Heart left ventricle (tissue), 13 donors: ENCODE data around the gene PKNOX2.

Experiments
- POLR2A ChIP-seq, 2 donors: fragments of 450-650 bp; IDR thresholded peaks; one replicate each; pipeline ENCODE4 v1.6.1; 2017; ENCODE audit warnings: antibody characterized with exemption in 2 of 2, mild to moderate bottlenecking in 2 of 2, moderate library complexity in 2 of 2
- TF ChIP-seq, protein P1 (sequence below), 12 donors: fragments of 200-600 bp; sonication (generic) in 4 of 12; IDR thresholded peaks; one replicate each; pipeline versions ENCODE4 v1.5.0 to v1.8.0; 2018 to 2022; ENCODE audit warnings: antibody characterized with exemption in 12 of 12, mild to moderate bottlenecking in 5 of 12
- donor health status: ischemic (EF 13 %, LVEDD 7.1; RV severe dilation, severe dysfunction).
- donor health status: DM: no; HTN: yes; CAD: no.
- donor health status: DM: no; HTN: no; CAD: no.
- donor health status: ischemic (EF 25% LVEDD 6.9; RV normal size, moderate dysfunction).
- donor health status: ischemic (EF 25% LVEDD 5.7; RV mildly dilated, moderate dysfunction).
- donor health status: ischemic (EF 35%, LVEDD 5.7; RV mildly dilated, moderate dysfunction).
- donor health status: nonischemic (EF 11% LVEDD 7.7; RV severe dilation, severe dysfunction).
- donor health status: DM: yes; HTN: yes; CAD: no.
- donor health status: PGD.
- donor health status: ischemic (EF 29% LVEDD 5.4; RV normal size, mild dysfunction).
- donor health status: nonischemic (EF 23%, LVEDD 6.1; RV moderate dilation, normal function).

DNA sequence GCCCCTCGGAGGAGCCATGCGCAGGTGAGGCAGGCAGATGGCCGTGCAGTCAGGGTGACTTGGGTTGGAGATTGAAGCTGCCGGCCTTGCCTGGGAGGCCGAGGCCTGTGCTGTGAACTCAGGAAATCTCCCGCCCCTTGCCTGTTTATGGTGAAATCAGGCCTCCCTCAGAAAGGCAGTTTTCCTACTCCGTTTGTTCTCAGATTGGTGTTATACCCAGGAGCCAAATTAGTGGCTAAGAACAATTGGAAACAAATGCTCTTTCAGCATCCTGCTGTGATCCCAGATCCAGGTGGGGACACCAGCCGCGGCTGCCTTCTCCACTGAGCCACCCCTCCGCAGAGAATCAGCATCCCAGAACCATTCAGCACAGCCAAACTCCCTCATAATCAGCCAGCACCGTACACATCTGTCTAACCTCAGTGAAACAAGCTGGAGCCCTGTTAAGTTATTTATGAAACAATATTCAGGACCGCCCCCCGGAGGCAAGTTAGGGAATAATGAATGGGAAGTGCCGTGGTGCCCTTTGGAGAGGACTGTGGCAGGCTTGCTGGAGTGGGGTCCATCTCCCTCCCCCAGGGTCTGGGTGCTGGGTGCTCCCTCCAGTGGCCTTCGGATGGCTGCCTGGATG, 60.0 kb downstream of the PKNOX2 start:
- TF ChIP-seq, protein P1, sequence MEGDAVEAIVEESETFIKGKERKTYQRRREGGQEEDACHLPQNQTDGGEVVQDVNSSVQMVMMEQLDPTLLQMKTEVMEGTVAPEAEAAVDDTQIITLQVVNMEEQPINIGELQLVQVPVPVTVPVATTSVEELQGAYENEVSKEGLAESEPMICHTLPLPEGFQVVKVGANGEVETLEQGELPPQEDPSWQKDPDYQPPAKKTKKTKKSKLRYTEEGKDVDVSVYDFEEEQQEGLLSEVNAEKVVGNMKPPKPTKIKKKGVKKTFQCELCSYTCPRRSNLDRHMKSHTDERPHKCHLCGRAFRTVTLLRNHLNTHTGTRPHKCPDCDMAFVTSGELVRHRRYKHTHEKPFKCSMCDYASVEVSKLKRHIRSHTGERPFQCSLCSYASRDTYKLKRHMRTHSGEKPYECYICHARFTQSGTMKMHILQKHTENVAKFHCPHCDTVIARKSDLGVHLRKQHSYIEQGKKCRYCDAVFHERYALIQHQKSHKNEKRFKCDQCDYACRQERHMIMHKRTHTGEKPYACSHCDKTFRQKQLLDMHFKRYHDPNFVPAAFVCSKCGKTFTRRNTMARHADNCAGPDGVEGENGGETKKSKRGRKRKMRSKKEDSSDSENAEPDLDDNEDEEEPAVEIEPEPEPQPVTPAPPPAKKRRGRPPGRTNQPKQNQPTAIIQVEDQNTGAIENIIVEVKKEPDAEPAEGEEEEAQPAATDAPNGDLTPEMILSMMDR (IDR thresholded peaks at IDR 0.05), result peak in 8 of 12 donors; percentile 21 to 54 (median 38)
- no peak for TF ChIP-seq POLR2A (IDR thresholded peaks at IDR 0.05)
